GM18498 (cell line): ENCODE results near the gene TRAK1.

Experiments used
- ATAC-seq: cut with Tn5 transposase; IDR thresholded peaks from one replicate; pipeline ENCODE4 v1.9.1; 2021; ENCODE audit warnings: mild to moderate bottlenecking, moderate library complexity; ENCODE audit not compliant: unreplicated experiment

TRAK1 gene

DNA sequence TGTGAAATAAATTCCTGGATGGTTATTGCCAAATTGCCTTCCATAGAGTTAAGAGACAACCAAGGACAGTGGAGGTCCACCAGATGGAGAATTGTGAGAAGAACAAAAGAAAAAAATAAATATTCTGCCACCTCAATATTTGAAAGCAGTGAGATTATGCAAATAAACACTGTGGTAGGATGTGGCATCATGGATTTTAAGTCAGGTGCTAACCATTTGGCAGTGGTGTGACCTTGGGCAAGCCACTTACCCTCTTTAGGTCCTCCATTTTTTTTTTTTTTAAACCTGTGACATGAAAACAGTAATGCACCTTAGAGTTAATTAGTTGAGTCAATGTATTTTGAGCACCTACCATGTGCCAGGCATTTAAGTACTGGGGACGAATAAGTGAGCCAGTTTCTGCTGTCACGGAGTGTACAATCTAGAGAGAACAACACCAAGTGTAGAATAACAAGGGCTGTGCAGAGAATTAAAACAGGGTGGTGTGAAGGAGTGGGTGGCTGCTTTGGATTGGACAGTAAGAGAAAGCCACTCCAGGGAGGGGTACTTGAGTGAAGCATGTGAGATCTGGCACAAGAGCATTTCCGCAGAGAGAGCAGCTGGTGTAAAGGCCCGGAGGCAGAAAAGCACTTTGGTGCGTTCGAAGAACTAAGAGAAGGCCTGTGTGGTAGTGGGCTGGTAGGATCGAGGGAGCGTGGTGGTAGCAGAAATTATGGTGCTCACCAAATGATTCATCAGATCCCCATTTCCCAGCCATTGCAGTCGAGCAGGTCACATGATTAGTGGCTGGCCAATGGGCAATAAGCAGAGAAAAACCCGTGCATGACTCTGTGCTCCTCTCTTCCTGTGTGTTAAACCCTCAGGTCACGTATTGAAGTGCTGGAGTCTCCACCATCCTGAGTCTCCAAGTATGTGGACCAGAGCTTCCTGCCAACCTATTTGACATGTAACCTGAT, 135.6 kb downstream of the TRAK1 start:
- no peak for ATAC-seq

DNA sequence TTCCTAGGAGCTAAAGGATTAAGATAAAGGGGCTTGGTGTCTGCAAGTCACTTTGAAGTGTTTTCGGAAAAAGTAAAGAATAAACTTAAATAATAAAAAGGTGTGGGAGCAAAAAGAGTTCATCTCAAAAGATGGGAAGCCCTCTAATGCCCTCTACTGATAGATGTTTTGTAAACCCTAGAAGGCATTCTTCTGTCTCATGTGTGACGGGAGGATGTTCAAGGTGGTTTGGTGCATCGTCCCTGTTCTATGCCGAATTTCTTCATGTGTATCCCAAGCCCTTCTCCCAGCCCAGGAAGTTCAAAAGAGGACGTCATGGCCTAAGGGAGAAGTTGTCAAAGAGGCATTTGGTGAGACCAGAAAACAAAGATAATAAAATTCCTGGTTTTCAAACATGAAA, 137.6 kb downstream of the TRAK1 start:
- ATAC-seq: no peak

DNA sequence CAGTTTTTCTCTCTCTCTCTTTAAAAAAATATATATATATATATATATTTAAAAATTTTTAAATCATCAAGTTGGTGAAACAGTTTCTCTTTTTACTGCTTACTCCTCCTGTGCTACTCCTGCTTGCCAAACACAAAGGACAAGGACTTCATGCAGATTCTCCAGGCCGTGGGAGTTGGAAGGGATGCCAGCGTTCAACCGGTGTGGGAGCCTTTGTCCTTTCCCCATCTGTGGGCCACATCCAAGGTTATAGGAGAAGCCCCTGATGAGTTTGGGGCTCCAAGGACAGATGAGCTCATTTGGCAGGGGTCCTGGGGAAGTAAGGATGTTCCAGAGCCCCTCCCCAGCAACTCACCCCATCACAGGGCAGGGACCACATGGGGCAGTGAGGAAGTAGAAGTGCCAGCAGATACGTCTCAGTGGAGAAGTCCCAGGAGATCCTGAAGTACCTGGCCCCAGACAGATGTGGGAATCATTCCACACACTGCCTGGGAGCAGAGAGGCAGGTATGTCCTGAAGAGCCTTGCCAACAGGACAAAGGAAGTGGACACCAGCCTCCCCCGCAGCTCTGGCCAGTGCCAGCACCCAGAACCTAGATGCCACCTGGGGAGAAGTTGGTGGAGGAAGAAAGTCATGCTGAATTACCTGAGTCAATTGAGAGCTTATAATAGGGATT, 138.2 kb downstream of the TRAK1 start:
- no peak for ATAC-seq

DNA sequence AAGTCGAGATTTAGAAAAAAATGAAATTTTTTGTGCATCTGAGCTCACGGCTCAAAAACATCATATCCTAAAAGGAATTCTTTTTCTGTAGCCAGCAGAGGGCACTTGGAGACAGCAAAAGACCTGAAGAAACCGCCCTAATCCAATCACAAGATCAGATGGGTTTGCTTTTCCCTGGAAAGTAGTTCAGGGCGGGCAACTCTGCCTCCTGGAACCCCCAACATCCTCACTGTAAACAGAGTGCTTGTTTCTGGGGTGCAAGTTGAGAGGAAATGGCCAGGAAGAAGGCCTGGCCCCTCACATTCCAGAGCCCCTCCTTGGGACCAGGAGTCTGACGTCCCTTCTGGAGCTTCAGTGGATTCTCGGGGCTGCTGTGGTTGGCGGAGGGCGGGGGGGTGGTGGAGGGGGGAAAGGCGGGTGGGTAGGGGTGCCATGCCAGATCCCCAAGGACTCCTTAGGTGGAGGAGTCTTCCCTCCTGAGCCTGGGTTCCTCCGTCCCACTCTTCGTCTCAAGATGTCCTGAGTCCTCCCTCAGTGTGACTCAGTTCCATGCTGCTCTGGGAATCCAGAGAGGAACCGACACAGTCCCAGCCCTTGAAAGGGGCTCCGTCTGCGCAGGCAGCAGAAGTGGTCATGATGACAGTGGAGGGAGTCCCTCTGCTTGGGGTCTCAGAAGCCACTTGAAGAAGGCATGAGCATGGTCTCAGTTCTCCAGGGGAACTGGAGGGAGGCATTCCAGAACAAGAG, 139.0 kb downstream of the TRAK1 start:
- ATAC-seq: no peak

DNA sequence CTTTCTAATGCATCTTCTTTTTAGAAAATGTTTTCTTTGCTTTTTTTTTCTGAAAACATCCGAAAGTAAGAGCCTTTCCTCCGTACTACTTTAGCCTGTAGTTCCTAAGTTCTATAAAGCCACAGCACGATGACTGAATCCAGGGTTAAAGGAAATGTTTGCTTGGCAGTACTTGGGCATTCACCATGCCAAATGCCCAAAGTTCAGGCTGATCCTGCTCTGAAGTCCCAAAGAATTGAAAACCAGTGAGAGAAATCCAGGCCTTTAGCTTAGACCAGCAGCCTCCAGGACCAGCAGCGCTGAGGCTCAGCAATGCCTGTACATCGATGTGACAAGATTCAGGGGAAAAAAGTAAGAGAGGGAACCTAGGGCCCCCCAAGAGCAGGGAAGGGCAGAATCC, 139.7 kb downstream of the TRAK1 start:
- ATAC-seq: no peak

DNA sequence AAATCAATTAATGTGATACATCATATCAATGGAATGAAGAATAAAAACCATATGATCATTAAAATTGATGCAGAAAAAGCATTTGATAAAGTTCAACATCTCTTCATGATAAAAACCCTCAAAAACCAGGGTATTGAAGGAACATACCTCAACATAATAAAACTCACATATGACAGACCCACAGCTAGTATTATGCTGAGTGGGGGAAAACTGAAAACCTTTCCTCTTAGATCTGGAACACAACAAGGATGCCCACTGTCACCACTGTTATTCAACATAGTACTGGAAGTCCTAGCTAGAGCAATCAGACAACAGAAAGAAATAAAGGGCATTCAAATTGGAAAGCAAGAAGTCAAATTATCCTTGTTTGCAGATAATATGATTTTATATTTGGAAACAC, 144.4 kb downstream of the TRAK1 start:
- no peak for ATAC-seq

DNA sequence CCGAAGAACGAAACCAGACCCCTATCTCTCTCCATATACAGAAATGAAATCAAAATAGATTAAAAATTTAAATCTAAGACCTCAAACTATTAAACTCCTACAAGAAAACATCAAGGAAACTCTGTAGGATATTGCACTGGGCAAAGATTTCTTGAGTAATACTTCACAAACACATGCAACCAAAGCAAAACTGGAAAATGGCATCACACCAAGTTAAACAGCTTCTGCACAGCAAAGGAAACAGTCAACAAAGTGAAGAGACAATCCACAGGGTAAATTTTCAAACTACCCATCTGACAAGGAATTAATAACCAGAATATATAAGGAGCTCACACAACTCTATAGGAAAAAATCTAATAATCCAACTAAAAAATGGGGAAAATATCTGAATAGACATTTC, 145.5 kb downstream of the TRAK1 start:
- no peak for ATAC-seq

DNA sequence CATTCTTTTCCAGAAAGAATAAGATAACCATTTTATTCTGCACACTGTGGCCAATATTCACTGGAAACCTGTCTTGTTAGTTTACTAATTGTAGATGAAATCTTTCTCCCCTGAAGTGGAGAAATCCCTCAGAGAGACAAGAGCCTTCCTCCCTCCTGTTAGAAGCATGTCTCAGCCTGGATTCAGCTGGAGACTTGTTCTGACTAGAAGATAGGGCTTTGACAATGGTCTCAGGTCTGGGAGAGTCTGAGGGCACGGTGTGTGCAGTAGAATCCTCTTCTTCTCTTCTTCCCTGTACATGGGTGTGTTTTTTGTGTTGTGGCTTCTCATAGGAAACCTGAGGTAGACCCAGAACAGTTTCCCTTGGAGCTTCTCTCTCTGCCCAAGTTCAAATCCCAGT, 154.9 kb downstream of the TRAK1 start:
- no peak for ATAC-seq

DNA sequence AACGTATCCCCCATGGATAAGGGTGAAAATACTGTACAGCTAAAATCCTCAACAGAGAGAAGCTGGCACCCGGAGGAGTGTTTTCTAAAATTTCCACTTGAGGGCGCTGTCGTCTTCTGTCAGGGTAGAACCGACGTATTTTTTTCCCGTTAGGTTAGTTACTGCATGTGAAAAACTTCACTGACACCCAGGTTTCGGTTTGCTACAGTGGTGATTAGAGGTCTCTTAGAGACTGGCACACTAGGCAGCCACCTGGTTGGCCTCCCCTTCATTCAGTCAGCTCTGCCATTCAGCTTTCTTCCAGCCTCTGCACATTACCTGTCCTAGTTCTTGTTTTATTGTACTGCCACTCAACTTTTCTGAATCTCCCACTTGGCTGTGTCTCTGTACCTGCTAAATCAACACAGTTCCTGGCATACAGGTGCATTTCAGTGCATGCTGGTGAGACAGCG, 156.4 kb downstream of the TRAK1 start:
- ATAC-seq: peak; percentile 87

DNA sequence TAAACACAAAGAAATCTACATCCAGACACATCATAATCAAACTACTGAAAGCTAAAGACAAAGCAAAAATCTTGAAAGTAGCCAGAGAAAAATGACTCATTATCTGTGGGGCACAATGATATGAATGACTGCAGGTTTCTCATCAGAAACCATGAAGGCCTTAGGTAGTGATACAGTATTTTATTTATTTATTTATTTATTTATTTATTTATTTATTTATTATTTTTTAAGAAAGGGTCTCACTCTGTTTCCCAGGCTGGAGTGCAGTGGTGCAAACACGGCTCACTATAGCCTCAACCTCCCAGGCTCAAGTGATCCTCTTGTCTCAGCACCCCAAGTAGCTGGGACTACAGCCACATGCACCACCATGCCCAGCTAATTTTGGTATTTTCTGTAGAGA, 159.6 kb downstream of the TRAK1 start:
- no peak for ATAC-seq

DNA sequence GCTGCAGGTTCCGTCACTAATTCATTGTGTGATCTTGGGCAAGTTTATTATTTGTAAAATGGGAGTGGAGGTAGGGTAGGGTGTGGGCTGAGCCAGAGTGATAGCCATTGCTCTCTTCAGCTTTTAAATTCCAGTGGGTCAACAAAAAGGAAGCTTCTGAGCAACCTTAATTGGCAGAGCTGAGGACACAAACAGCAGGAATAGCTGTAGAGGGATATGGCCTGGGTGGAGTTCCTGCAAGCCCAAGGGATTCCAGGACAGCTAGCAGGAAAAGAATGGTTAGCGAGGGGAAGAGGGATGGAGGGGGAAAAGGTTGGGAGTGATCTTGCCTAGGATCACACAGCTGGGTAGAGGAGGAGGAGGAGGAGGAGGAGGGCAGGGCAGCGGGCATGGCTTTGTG, 163.4 kb downstream of the TRAK1 start:
- ATAC-seq: no peak

DNA sequence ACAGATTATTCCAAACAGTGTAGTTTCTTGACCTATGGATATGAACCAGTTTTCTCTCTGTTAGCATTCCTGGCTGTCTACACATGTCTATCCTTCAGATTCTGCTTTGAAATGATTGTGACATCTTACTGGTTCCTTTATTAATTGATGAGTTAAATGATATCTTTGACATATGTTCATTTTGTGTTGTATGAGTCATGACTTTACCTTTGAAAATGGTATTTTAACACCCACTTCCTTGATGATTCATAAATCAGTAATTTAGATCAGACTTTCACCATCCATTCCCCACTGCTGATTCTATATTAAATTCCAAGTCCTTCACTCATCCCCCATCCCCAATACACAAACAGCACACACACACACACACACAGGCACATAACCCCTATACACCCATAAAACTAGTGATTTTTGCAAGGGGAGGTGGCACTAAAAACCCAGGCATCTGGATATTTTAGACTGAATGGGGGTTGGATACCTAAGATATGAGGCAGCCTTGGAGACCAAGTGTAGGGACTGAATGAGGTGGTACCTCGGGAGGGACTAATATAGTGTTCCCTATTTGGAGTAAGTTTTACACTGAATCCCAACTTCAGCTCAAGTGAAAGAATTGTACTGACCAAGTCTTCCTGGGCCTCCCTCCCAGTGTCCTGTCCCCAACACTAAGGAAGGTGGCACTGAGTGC, 165.1 kb downstream of the TRAK1 start:
- ATAC-seq: no peak

DNA sequence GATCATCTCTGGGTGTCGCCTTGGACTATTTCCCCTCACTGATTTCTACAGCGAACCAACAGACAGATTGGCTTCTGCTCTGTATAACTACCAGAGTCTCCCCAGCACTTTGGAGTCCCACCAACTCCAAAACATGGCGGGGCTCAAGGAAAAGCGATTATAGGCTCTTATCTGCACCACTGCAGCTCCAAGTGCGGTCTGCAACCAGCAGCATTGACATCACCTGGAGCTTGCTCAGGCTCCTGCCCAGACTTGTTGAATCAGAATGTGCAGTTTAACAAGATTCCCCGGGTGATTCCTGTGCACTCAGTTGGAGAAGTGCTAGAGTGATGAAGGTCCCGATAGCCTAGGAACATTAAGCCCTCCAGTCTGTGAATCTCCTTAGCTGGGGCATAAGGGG, 165.8 kb downstream of the TRAK1 start:
- no peak for ATAC-seq

DNA sequence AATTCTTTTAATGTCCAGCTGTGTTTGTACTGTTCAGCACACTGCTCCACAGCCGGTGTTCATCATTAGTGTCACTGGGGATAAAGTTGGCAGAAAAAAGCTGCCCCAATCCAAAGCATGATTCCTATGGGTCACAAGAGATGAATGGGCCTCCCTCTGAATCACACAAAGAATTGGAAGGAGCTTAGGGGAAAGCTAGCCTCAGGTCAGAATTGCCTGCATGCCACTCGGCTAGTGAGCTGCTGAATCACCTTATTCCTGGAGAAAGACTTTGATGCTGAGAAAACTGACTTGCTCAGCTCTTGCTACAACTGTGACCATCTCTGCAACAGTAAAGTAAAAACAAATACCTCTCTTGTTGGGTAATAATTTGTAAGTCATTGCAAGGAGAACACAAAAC, 171.4 kb downstream of the TRAK1 start:
- no peak for ATAC-seq

DNA sequence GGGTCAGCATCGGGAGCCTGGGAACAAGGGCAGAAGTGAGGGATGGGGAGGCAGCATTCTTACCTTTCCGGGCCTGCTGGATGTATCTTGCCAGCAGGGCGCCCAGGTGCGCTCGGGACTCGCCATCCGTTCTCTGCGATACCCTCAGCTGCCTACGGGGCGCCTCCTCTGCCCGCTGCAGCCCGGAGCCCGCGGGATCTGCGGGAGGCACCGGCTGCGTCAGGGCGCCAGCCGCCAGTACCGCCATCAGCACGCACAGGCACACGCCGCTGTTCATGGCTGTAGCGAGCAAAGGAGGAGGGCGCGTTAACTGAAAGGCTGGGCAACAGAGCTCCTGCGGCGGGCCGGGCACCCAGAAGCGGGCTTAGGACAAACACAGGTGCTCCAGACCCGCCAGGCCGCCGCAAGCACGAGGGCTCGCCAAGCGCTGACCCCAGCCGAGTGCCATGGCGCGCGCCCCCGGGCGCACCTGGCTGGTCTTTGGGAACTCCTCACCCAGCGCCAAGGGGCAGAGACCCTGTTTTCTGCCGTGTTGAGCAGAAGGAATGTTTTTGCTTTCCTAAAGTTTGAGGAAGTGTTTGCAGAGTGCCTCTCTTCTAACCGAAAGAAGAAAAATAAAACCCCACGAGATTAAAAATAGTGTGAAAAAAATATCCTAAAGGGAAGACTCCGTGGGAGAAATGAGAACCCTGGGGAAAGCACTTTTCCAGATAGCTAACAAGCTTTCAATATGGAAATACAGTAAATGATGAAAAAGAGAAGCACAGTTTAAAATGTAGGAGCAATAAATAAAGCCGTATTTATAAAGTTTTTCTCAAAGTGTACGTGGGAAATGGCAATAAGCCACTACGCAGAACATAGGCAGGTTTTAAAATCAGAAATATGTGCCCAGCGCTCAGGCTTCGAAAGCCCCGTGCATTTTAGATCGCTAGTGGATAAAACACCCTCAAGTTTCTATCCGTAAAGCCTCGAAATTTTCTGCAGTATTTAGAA, 172.5 kb downstream of the TRAK1 start:
- no peak for ATAC-seq

DNA sequence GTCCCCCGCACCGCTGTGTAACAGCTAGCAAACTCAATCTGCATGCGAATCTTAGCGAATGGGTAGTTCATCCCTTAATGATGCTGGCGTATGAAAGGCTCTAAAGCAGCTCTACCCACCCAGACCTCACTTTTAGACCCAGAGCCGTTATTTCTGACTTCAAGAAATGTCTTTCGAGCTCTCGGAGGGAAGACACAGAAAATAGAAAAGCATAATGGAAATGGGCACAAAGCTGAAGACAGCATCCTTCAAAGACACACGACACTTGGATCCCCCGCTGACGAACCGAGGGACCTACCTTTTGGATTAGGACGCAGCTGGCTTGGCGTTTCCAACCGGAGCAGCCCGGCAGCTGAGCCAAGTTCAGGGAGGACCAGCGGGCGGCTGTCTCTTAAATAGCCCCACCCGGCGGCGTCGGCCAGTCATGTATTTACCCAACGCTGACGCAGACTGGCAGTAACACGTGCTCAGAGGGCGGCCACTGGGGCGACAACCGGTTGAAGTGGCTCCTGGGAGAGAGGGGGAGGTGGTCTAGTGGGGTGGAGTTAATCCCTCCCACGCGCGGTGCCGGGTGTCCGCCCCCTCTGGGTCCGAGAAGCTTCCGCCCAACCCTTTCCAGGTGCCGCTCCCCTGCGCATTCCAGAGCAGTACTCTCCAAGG, 173.4 kb downstream of the TRAK1 start:
- no peak for ATAC-seq

DNA sequence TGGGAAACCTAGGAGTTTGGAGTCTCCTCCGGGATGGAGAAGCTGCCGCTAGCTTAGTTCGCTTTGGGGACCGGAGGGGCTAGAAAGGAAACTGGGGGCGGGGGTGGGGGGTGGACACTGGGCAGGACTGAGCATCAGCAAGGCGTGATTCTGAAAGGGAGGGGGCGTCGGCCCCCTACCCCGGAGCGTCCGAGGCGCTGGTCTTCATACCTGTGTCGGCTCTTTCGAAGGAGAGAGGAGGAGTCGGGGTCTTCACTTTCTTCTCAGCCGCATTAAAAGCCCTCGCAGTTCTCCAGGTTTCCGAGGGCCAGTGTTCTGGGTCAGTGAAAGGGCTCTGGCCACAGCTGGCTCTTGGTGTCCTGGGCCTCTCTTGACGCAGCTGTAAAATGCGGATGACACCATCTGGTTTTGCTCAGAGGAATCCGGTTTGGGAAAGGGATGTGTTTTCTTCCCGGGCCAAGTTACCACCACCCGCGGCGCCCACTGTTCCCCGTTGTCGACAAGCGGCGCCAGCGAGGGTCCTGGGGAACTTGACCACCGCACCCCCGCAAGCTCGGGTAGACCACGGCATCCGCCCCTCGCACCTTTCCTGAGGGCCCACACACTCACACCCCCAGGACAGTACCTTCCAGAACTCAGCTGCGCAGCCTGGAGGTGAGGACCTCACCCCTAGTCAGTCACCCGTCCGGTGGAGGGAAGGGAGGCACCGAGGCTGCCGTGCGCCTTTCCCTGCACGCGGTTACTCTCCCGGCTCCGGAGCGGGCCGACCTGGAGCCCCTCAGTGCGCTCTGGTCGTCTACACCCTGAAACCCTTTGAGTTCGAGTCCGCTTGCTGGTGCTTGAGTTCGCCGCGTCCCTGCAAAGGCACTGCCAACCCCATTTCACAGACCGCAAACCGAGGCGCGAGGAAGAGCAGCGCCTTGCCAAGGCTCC, 174.2 kb downstream of the TRAK1 start:
- ATAC-seq: no peak

DNA sequence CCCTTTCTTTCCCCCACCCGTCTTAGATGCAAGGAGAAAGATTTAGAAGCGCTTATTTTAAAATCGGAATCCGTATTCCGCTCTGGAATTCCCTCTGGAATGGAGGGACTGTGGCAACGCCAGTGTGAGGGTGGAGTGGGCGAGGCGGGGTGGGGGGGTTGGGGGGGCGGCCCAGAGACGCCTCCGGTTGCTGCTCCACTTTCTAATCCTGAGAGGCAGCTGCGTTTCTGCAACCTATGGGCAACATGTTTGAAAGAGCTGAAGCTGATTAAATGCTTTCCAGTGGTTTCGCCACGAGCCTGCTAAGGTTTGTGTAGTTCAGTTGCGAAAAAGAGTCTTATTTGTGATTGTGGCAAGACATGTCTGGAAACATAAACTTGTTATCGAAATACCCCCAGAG, 174.9 kb downstream of the TRAK1 start, which contains the start of gene CCK:
Gene CCK (minus strand): TSS at position 101 of the 400 bp plus-strand sequence. CDS start 2,555 bp downstream, outside the sequence.
- no peak for ATAC-seq
